K562 (cell line): ENCODE measurements around the gene LVRN. TPM values are rescaled to one million over a fixed set of nuclear protein-coding genes. Genes with fewer than 3 reads are reported as not detected.

Source experiments
- ATAC-seq: fragments of 200-7000 bp; cut with Tn5 transposase; 3 replicates; pipeline ENCODE4 v1.9.1; 2020; ENCODE audit warnings: moderate library complexity
- BruUV-seq: library from RNA; stranded (reverse); fragments of 400-500 nt; replicated peaks from 2 replicates; lab custom pipeline; 2021; lab: Mats Ljungman, UMichigan
- CTCF ChIA-PET: fragments of 300-600 bp; formaldehyde crosslinking; extraction: SDS; loops from one replicate; lab custom pipeline; 2021; ENCODE audit warnings: low intra/inter-chr PET ratio; lab: Yijun Ruan, JAX
- POLR2A ChIA-PET: fragments of 300-600, 350-650 bp; sonication (Branson Sonifier 250); formaldehyde crosslinking; extraction: SDS; loops from one replicate; lab custom pipeline; 2021; ENCODE audit warnings: antibody characterized with exemption, inconsistent platforms; lab: Yijun Ruan, JAX
- DNase-seq, 4 experiments: peaks; one replicate each; pipeline versions ENCODE4 v3.0.0 to v3.0.0-alpha.2; 2011 to 2018; ENCODE audit warnings: low spot score in 3 of 4, mixed read lengths in 3 of 4; ENCODE audit errors: extremely low read depth in 1 of 4
- FAIRE-seq: peaks from 2 replicates; lab custom pipeline; 2011; peaks lifted over from hg19 to GRCh38; lab: Jason Lieb, UNC
- H2AFZ ChIP-seq: 2 replicates; pipeline ENCODE4 v1.6.0; 2011; ENCODE audit warnings: low read depth, low read length, control low read depth, inconsistent platforms
- H3K27ac ChIP-seq: fragments of 200-600 bp; 3 replicates; pipeline ENCODE4 v1.8.0; 2011; ENCODE audit warnings: low read depth, mild to moderate bottlenecking, control low read depth, inconsistent platforms, low read length, moderate library complexity, mixed read lengths; ENCODE audit errors: extremely low read depth
- H3K27me3 ChIP-seq, 2 experiments: fragments of 300-600 bp in 1 of 2; 2 replicates in 1 of 2; 3 replicates in 1 of 2; pipeline versions ENCODE4 v1.6.0 to v1.8.0; 2011; ENCODE audit warnings: inconsistent platforms in 2 of 2, low read length in 2 of 2, mild to moderate bottlenecking in 1 of 2, mixed read lengths in 1 of 2, moderate library complexity in 1 of 2; ENCODE audit not compliant: control insufficient read depth in 2 of 2, insufficient read depth in 2 of 2
- H3K36me3 ChIP-seq: fragments of 300-600 bp; 3 replicates; pipeline ENCODE4 v1.8.0; 2011; ENCODE audit warnings: mild to moderate bottlenecking, low read length, inconsistent platforms; ENCODE audit not compliant: control insufficient read depth, insufficient read depth
- H3K4me1 ChIP-seq, 2 experiments: fragments of 200-600 bp in 1 of 2; replicated peaks in 1 of 2; 2 replicates in 1 of 2; 3 replicates in 1 of 2; pipeline versions ENCODE4 v1.5.1 to v1.8.0; 2011; ENCODE audit warnings: inconsistent platforms in 2 of 2, low read length in 2 of 2, mild to moderate bottlenecking in 1 of 2, mixed read lengths in 1 of 2, moderate library complexity in 1 of 2; ENCODE audit not compliant: control insufficient read depth in 2 of 2, insufficient read depth in 2 of 2
- H3K4me2 ChIP-seq: 2 replicates; pipeline ENCODE4 v1.6.1; 2011; ENCODE audit warnings: low read length, control low read depth, inconsistent platforms, mixed read lengths; ENCODE audit not compliant: insufficient read depth
- H3K4me3 ChIP-seq: fragments of 200-600 bp; sonication (generic), shearing (Covaris generic); 2 replicates; pipeline ENCODE4 v1.5.1; 2016; ENCODE audit warnings: control low read depth, inconsistent platforms
- H3K79me2 ChIP-seq: fragments of 200-600 bp; 3 replicates; pipeline ENCODE4 v1.8.0; 2011; ENCODE audit warnings: low read length, inconsistent platforms; ENCODE audit not compliant: control insufficient read depth, insufficient read depth
- H3K9ac ChIP-seq, 2 experiments: 2 replicates each; pipeline versions ENCODE4 v1.6.0 to v1.6.1; 2011; ENCODE audit warnings: low read depth in 2 of 2, low read length in 2 of 2, control low read depth in 1 of 2, inconsistent platforms in 1 of 2, mild to moderate bottlenecking in 1 of 2, mixed read lengths in 1 of 2; ENCODE audit not compliant: insufficient read depth in 1 of 2
- H3K9me1 ChIP-seq: one replicate; pipeline ENCODE4 v1.6.0; 2011; ENCODE audit warnings: inconsistent platforms, mild to moderate bottlenecking, low read length, moderate library complexity; ENCODE audit not compliant: control insufficient read depth, insufficient read depth
- H3K9me3 ChIP-seq: replicated peaks from 2 replicates; pipeline ENCODE4 v1.5.1; 2011; ENCODE audit warnings: low read depth, low read length, inconsistent platforms; ENCODE audit not compliant: control insufficient read depth, insufficient read depth
- H4K20me1 ChIP-seq: replicated peaks from 2 replicates; pipeline ENCODE4 v1.6.1; 2011; ENCODE audit warnings: low read length, inconsistent platforms, mixed read lengths; ENCODE audit not compliant: control insufficient read depth, insufficient read depth
- AFF1 ChIP-seq, 2 experiments: fragments of 450-650 bp; IDR thresholded peaks; 2 replicates each; pipeline ENCODE4 v1.6.1; 2018; ENCODE audit warnings: mild to moderate bottlenecking in 2 of 2, low read depth in 1 of 2; ENCODE audit not compliant: partially characterized antibody in 2 of 2
- BRD9 ChIP-seq: fragments of 450-650 bp; IDR thresholded peaks from 2 replicates; pipeline ENCODE4 v1.6.1; 2018; ENCODE audit warnings: low read depth; ENCODE audit not compliant: partially characterized antibody
- CBFA2T2 ChIP-seq: fragments of 450-650 bp; conservative IDR thresholded peaks from 2 replicates; pipeline ENCODE4 v1.6.1; 2017; ENCODE audit warnings: mild to moderate bottlenecking
- JUN ChIP-seq, 2 experiments: sonication (generic) in 1 of 2; formaldehyde crosslinking in 1 of 2; IDR thresholded peaks; 2 replicates each; pipeline versions ENCODE4 v1.6.1 to v1.8.0; 2012 to 2022; ENCODE audit warnings: borderline replicate concordance in 2 of 2, mild to moderate bottlenecking in 2 of 2, improper control_type of control experiment in 1 of 2, low read depth in 1 of 2, low read length in 1 of 2, missing genetic modification reagents in 1 of 2
- SPI1 ChIP-seq: IDR thresholded peaks from 2 replicates; pipeline ENCODE4 v1.6.1; 2011; ENCODE audit warnings: low read depth, low read length, control low read depth, borderline replicate concordance
- TSHZ1 ChIP-seq: fragments of 250-450 bp; sonication (Bioruptor Pico); IDR thresholded peaks from 2 replicates; pipeline ENCODE4 v1.4.0; 2020; ENCODE audit warnings: mild to moderate bottlenecking, moderate library complexity
- ZNF133 ChIP-seq: fragments of 250-450 bp; sonication (Bioruptor Pico); IDR thresholded peaks from 2 replicates; pipeline ENCODE4 v1.4.0; 2020; ENCODE audit warnings: mild to moderate bottlenecking
- WGBS: fragments of 100-300 bp; shearing (Covaris generic); methylation state at CpG from one replicate; pipeline ENCODE4 v1.1.6; 2016; ENCODE audit warnings: low coverage, mixed read lengths; ENCODE audit not compliant: insufficient coverage; ENCODE audit errors: missing lambda C conversion rate; 5-methylcytosine and 5-hydroxymethylcytosine counted together
- in situ Hi-C: fragments of 300-500 bp; cut with MboI; formaldehyde crosslinking; loops from 4 replicates; pipeline ENCODE4 v1.15.0; 2018; ENCODE audit warnings: inconsistent platforms, mixed read lengths
- intact Hi-C: fragments of 100-400 bp; cut with micrococcal nuclease; formaldehyde crosslinking; loops from 2 replicates; pipeline ENCODE4 v1.14.2; 2022
- polyA plus RNA-seq, 8 experiments: library from polyadenylated mRNA; depleted of rRNA in 4 of 8; stranded (reverse) in 5 of 8; unstranded in 3 of 8; fragments of >200 nt; fragmentation: Nextera tagmentation in 2 of 8; fragmentation: Illumina TruSeq in 1 of 8; extraction: Ambion mirVana in 2 of 8; extraction: Trizol in 1 of 8; gene quantifications; 2 replicates each; pipeline versions ENCODE4 v1.2.1 to v1.2.3, GENCODE V29; 2011 to 2014; ENCODE audit warnings: inconsistent platforms in 1 of 8, missing spikeins in 1 of 8
- total RNA-seq, 7 experiments: library from RNA; depleted of rRNA in 6 of 7; stranded (reverse); fragments of >200 nt in 6 of 7; fragmentation: Illumina TruSeq in 2 of 7; extraction: Trizol in 2 of 7; gene quantifications; 2 replicates each; pipeline versions ENCODE4 v1.2.1 to v1.2.3, GENCODE V29; 2011 to 2021; ENCODE audit warnings: low replicate concordance in 1 of 7

Gene LVRN
- total and polyA plus RNA-seq, 9 of the 15 experiments (the other 6 are each of a cell fraction or from before 2014, with no cell fraction given) = 2.6 to 5.3 (median 4.1) TPM

GRCh38 chr5:116004248-116004647 lies 42.0 kb downstream of the LVRN start:
- in situ Hi-C loops (no loop called here), intact Hi-C loops (no loop called here)
- CTCF ChIA-PET = no interaction called here
- Histone ChIP-seq H3K4me3 (peak overlapping the region; percentile 14; the same call in 1 of the 2 replicates), H3K27ac (no peak overlapping the region; the same call in 2 of the 3 replicates), H4K20me1 (no peaks in the 10 kb centered on the region), H3K4me2 (peak overlapping the region; percentile 75), H3K36me3 (no peaks in the 10 kb centered on the region), H3K9me3 (no peaks in the 10 kb centered on the region; the same call in 1 of the 2 replicates), H3K9me1 (no peaks in the 10 kb centered on the region), H3K9ac (peak overlapping the region in 1 of 2 experiments; percentile 39; a peak in 2 of 4 replicates), H2AFZ (peak overlapping the region; percentile 83), H3K27me3 (no peaks in the 10 kb centered on the region), H3K79me2 (no peaks in the 10 kb centered on the region), H3K4me1 (peaks cover 0 to 10% of the 10 kb centered on the region in 2 experiments; a peak in 1 of 5 replicates)
- ATAC-seq = peak; percentile 75
- WGBS = 5% methylated on average over 3 of the region's 3 CpGs
- BruUV-seq = no TSS peak
- DNase-seq = peak in 1 of 4 experiments; percentile 16
- TF ChIP-seq CBFA2T2 (no peak), BRD9 (peak; percentile 75), AFF1 (IDR thresholded peaks at IDR 0.05; ENCODE audit: low read depth in 1 of 2, partially characterized antibody in 2 of 2) (no peak), JUN (IDR thresholded peaks at IDR 0.05; ENCODE audit: borderline replicate concordance, low read depth, low read length) (no peak), JUN (CRISPR knock-in tag; IDR thresholded peaks at IDR 0.05; ENCODE audit: borderline replicate concordance) (no peak), TSHZ1 (CRISPR knock-in tag) (no peak), SPI1 (no peak), ZNF133 (CRISPR knock-in tag) (no peak)
- no peak for FAIRE-seq
- POLR2A ChIA-PET = no interaction called here
